HEK293 (cell line): Measurements from ENCODE around the gene REST.
A peak's percentile ranks its signal among the peaks of the same experiment; 100 is the strongest.

Experiments
- ELK4 ChIP-seq: IDR thresholded peaks from 2 replicates; pipeline ENCODE4 v1.6.1; 2011; ENCODE audit warnings: mild to moderate bottlenecking, low read depth, low read length, borderline replicate concordance
- GLI2 ChIP-seq: fragments of 450-650 bp; formaldehyde crosslinking; IDR thresholded peaks from 2 replicates; pipeline ENCODE4; 2017; ENCODE audit warnings: missing biosample characterization, missing genetic modification characterization, low read depth, borderline replicate concordance
- KLF9 ChIP-seq: fragments of 450-650 bp; formaldehyde crosslinking; IDR thresholded peaks from 2 replicates; pipeline ENCODE4 v1.5.1; 2016; ENCODE audit warnings: missing biosample characterization, missing genetic modification characterization, low read depth
- MEIS1 ChIP-seq: sonication (generic); formaldehyde crosslinking; IDR thresholded peaks from 2 replicates; pipeline ENCODE4 v1.8.1; 2022; ENCODE audit warnings: missing genetic modification reagents, mild to moderate bottlenecking, borderline replicate concordance
- PATZ1 ChIP-seq: fragments of 450-650 bp; formaldehyde crosslinking; IDR thresholded peaks from 2 replicates; pipeline ENCODE4 v1.5.1; 2016; ENCODE audit warnings: missing biosample characterization, missing genetic modification characterization
- SETDB1 ChIP-seq: IDR thresholded peaks from one replicate; pipeline ENCODE4 v1.6.1; 2017; ENCODE audit warnings: mild to moderate bottlenecking, low read length, moderate library complexity, mixed read lengths; ENCODE audit not compliant: insufficient read length
- WT1 ChIP-seq: fragments of 450-650 bp; formaldehyde crosslinking; IDR thresholded peaks from 2 replicates; pipeline ENCODE4 v1.5.1; 2016; ENCODE audit warnings: missing biosample characterization, missing genetic modification characterization
- ZNF10 ChIP-seq: fragments of 450-650 bp; formaldehyde crosslinking; IDR thresholded peaks from 2 replicates; pipeline ENCODE4 v1.5.1; 2017; ENCODE audit warnings: missing biosample characterization, missing genetic modification characterization
- ZNF121 ChIP-seq: fragments of 450-650 bp; formaldehyde crosslinking; IDR thresholded peaks from 2 replicates; pipeline ENCODE4 v1.5.1; 2016; ENCODE audit warnings: missing biosample characterization, missing genetic modification characterization
- ZNF140 ChIP-seq: fragments of 450-650 bp; formaldehyde crosslinking; IDR thresholded peaks from 2 replicates; pipeline ENCODE4 v1.5.1; 2016; ENCODE audit warnings: missing biosample characterization, missing genetic modification characterization
- ZNF155 ChIP-seq: fragments of 450-650 bp; formaldehyde crosslinking; IDR thresholded peaks from 2 replicates; pipeline ENCODE4 v1.5.1; 2016; ENCODE audit warnings: missing biosample characterization, missing genetic modification characterization
- ZNF248 ChIP-seq: fragments of 450-650 bp; formaldehyde crosslinking; IDR thresholded peaks from 2 replicates; pipeline ENCODE4 v1.5.1; 2017; ENCODE audit warnings: missing biosample characterization, missing genetic modification characterization
- ZNF302 ChIP-seq: fragments of 450-650 bp; formaldehyde crosslinking; IDR thresholded peaks from 2 replicates; pipeline ENCODE4 v1.5.1; 2016; ENCODE audit warnings: missing biosample characterization, missing genetic modification characterization, low read depth
- ZNF324 ChIP-seq: fragments of 450-650 bp; formaldehyde crosslinking; IDR thresholded peaks from 2 replicates; pipeline ENCODE4 v1.5.1; 2016; ENCODE audit warnings: missing biosample characterization, missing genetic modification characterization
- ZNF335 ChIP-seq: fragments of 450-650 bp; formaldehyde crosslinking; conservative IDR thresholded peaks from 2 replicates; pipeline ENCODE4 v1.5.1; 2016; ENCODE audit warnings: missing biosample characterization, missing genetic modification characterization
- ZNF404 ChIP-seq: fragments of 450-650 bp; formaldehyde crosslinking; IDR thresholded peaks from 2 replicates; pipeline ENCODE4 v1.5.1; 2017; ENCODE audit warnings: missing biosample characterization, missing genetic modification characterization
- ZNF514 ChIP-seq: fragments of 450-650 bp; formaldehyde crosslinking; IDR thresholded peaks from 2 replicates; pipeline ENCODE4 v1.5.1; 2016; ENCODE audit warnings: missing biosample characterization, missing genetic modification characterization
- ZNF521 ChIP-seq: fragments of 450-650 bp; formaldehyde crosslinking; IDR thresholded peaks from 2 replicates; pipeline ENCODE4 v1.5.1; 2017; ENCODE audit warnings: missing biosample characterization, mild to moderate bottlenecking, missing genetic modification characterization
- ZNF580 ChIP-seq: fragments of 450-650 bp; formaldehyde crosslinking; IDR thresholded peaks from 2 replicates; pipeline ENCODE4 v1.5.1; 2016; ENCODE audit warnings: missing biosample characterization, missing genetic modification characterization
- ZNF610 ChIP-seq: fragments of 450-650 bp; formaldehyde crosslinking; IDR thresholded peaks from 2 replicates; pipeline ENCODE4 v1.5.1; 2016; ENCODE audit warnings: missing biosample characterization, missing genetic modification characterization, borderline replicate concordance
- ZNF623 ChIP-seq: fragments of 450-650 bp; formaldehyde crosslinking; IDR thresholded peaks from 2 replicates; pipeline ENCODE4 v1.5.1; 2016; ENCODE audit warnings: missing biosample characterization, missing genetic modification characterization
- ZNF658 ChIP-seq: fragments of 450-650 bp; formaldehyde crosslinking; IDR thresholded peaks from 2 replicates; pipeline ENCODE4; 2016; ENCODE audit warnings: missing biosample characterization, missing genetic modification characterization
- ZNF692 ChIP-seq: fragments of 450-650 bp; formaldehyde crosslinking; IDR thresholded peaks from 2 replicates; pipeline ENCODE4 v1.5.1; 2016; ENCODE audit warnings: missing biosample characterization, missing genetic modification characterization
- ZNF776 ChIP-seq: fragments of 450-650 bp; formaldehyde crosslinking; IDR thresholded peaks from 2 replicates; pipeline ENCODE4 v1.5.0; 2017; ENCODE audit warnings: missing biosample characterization, missing genetic modification characterization, borderline replicate concordance
- ZNF791 ChIP-seq: fragments of 450-650 bp; formaldehyde crosslinking; IDR thresholded peaks from 2 replicates; pipeline ENCODE4 v1.5.1; 2016; ENCODE audit warnings: missing biosample characterization, missing genetic modification characterization
- ZNF792 ChIP-seq: fragments of 450-650 bp; formaldehyde crosslinking; IDR thresholded peaks from 2 replicates; pipeline ENCODE4 v1.5.1; 2016; ENCODE audit warnings: missing biosample characterization, missing genetic modification characterization
- ZNF843 ChIP-seq: fragments of 450-650 bp; formaldehyde crosslinking; IDR thresholded peaks from 2 replicates; pipeline ENCODE4 v1.5.1; 2016; ENCODE audit warnings: missing biosample characterization, missing genetic modification characterization
- ZSCAN23 ChIP-seq: fragments of 450-650 bp; formaldehyde crosslinking; IDR thresholded peaks from 2 replicates; pipeline ENCODE4 v1.5.1; 2016; ENCODE audit warnings: missing biosample characterization, missing genetic modification characterization
- TF ChIP-seq, protein P1 (sequence below): fragments of 450-650 bp; formaldehyde crosslinking; conservative IDR thresholded peaks from 2 replicates; pipeline ENCODE4 v1.5.1; 2016; ENCODE audit warnings: low read depth, missing biosample characterization, missing genetic modification characterization
- TF ChIP-seq, protein P2 (sequence below): fragments of 450-650 bp; formaldehyde crosslinking; IDR thresholded peaks from 2 replicates; pipeline ENCODE4 v1.5.1; 2017; ENCODE audit warnings: missing biosample characterization, missing genetic modification characterization

Gene REST

DNA sequence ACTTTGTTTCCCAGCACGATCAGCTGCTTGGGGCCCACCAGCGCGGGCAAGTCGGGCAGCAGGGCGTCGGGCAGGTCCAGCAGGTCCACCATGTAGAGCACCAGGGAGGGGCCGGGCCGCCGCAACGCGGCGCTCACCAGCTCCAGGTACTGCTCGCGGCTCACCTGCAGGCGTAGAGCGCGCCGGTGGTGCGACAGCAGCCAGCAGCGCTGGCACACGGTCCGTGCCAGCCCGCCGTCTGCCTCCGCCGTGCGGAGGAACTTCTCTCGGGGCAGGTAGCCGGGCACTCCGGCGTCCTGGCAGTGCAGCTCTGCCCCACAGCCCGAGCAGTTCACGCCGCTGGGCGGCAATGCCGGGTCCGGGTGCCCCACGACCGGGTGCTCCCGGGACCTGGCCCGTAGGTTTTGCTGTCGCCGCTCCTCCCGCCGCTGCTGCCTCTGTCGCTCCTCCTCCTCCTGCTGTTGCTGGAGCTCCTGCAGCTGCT, 69.2 kb downstream of the REST start (continued):
- TF ChIP-seq ZNF580 (no peak), WT1 (tag by site-specific recombination) (no peak), ZSCAN23 (tag by site-specific recombination) (no peak), MEIS1 (CRISPR knock-in tag) (no peak), ZNF140 (tag by site-specific recombination) (no peak), ZNF248 (tag by site-specific recombination) (no peak), ZNF658 (tag by site-specific recombination) (no peak), ZNF791 (no peak), ZNF324 (tag by site-specific recombination) (no peak), ZNF792 (no peak), ZNF514 (no peak), ELK4 (no peak), ZNF121 (no peak), ZNF10 (tag by site-specific recombination) (no peak), ZNF521 (tag by site-specific recombination) (no peak), KLF9 (tag by site-specific recombination) (no peak), GLI2 (tag by site-specific recombination) (no peak), ZNF623 (tag by site-specific recombination) (no peak), ZNF335 (tag by site-specific recombination) (0 out of 2 replicates have a peak, but pooled peaks have one; percentile 4), ZNF843 (tag by site-specific recombination) (no peak), SETDB1 (no peak), ZNF610 (tag by site-specific recombination) (peak; percentile 62; the same call in 1 of the 2 replicates), ZNF302 (tag by site-specific recombination) (no peak), ZNF776 (tag by site-specific recombination) (no peak), ZNF155 (tag by site-specific recombination) (no peak), ZNF692 (peak; percentile 61), PATZ1 (tag by site-specific recombination) (no peak), ZNF404 (tag by site-specific recombination) (no peak)
- TF ChIP-seq, protein P1, sequence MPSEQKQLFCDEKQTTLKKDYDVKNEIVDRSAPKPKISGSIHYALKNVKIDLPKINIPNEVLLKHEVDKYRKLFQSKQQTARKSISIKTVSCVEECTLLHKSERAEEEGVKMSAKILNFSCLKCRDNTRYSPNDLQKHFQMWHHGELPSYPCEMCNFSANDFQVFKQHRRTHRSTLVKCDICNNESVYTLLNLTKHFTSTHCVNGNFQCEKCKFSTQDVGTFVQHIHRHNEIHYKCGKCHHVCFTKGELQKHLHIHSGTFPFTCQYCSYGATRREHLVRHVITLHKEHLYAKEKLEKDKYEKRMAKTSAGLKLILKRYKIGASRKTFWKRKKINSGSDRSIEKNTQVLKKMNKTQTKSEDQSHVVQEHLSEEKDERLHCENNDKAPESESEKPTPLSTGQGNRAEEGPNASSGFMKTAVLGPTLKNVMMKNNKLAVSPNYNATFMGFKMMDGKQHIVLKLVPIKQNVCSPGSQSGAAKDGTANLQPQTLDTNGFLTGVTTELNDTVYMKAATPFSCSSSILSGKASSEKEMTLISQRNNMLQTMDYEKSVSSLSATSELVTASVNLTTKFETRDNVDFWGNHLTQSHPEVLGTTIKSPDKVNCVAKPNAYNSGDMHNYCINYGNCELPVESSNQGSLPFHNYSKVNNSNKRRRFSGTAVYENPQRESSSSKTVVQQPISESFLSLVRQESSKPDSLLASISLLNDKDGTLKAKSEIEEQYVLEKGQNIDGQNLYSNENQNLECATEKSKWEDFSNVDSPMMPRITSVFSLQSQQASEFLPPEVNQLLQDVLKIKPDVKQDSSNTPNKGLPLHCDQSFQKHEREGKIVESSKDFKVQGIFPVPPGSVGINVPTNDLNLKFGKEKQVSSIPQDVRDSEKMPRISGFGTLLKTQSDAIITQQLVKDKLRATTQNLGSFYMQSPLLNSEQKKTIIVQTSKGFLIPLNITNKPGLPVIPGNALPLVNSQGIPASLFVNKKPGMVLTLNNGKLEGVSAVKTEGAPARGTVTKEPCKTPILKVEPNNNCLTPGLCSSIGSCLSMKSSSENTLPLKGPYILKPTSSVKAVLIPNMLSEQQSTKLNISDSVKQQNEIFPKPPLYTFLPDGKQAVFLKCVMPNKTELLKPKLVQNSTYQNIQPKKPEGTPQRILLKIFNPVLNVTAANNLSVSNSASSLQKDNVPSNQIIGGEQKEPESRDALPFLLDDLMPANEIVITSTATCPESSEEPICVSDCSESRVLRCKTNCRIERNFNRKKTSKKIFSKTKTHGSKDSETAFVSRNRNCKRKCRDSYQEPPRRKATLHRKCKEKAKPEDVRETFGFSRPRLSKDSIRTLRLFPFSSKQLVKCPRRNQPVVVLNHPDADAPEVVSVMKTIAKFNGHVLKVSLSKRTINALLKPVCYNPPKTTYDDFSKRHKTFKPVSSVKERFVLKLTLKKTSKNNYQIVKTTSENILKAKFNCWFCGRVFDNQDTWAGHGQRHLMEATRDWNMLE (tag by site-specific recombination): no peak
- TF ChIP-seq, protein P2, sequence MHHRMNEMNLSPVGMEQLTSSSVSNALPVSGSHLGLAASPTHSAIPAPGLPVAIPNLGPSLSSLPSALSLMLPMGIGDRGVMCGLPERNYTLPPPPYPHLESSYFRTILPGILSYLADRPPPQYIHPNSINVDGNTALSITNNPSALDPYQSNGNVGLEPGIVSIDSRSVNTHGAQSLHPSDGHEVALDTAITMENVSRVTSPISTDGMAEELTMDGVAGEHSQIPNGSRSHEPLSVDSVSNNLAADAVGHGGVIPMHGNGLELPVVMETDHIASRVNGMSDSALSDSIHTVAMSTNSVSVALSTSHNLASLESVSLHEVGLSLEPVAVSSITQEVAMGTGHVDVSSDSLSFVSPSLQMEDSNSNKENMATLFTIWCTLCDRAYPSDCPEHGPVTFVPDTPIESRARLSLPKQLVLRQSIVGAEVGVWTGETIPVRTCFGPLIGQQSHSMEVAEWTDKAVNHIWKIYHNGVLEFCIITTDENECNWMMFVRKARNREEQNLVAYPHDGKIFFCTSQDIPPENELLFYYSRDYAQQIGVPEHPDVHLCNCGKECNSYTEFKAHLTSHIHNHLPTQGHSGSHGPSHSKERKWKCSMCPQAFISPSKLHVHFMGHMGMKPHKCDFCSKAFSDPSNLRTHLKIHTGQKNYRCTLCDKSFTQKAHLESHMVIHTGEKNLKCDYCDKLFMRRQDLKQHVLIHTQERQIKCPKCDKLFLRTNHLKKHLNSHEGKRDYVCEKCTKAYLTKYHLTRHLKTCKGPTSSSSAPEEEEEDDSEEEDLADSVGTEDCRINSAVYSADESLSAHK (tag by site-specific recombination): no peak
